ENCODE data around the gene SCGB1C1.
A peak's percentile ranks its signal among the peaks of the same experiment; 100 is the strongest.

SCGB1C1 gene

GRCh38 chr11:205221-206001, 12.5 kb downstream of the SCGB1C1 start:
- no peak for DNase-seq (ENCODE audit: low spot score)

DNA sequence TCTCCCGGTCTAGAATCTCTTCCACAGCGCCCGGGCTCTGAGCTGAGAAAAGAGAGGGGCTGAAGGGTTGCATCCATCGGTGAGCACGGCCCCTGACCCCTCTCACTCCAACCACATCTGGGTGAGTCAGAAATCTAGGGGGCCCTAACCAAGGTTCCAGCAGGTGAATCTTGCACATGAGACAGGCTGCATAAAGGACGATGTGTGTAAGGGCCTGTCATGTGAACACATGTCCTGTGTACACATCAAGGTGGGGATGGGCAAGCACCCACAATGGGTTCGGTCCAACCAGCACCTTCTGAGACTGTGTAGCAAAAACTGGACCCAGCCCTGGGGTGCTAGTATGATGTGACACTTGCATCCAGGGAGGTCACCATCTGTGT, 13.1 kb downstream of the SCGB1C1 start:
- no peak for DNase-seq (ENCODE audit: low spot score)

- no peak for DNase-seq (ENCODE audit: low spot score)
These were observed 13.8 kb downstream of the SCGB1C1 start for GRCh38 chr11:206526-207207.

DNA sequence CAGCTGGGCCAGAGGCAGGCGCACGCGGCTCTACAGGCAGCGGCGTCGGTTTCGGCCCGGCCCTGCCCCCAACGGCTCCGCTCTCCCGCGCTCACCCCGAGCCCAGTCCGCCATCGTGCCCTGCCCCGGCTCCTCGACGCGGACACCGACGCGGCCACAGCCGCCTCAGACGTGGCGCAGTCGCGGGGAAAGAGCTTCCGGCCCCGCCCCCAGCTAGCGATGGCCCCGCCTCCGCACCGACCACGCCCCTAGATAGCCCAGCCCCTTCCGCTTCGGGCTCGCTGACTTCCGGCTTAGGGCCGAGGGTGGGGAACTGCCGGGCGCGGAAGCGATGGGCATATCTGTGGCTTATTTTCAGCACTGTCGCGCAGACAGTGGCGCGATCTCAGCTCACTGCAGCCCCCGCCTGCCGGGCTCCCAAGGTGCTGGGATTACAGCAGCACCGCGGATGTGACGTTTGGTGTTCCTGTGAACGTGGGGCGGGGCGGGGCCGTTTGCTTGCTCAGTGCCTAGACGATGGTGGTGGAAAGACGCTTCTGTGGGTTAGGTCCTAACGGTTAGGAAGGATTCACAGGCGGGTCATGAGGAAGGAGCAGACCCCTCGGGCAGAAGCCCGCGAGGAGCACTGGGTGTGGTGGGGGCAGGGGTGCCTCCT, 14.5 kb downstream of the SCGB1C1 start, which contains the start of the genes BET1L and RIC8A:
TSS of gene BET1L (minus strand) at position 192 of the 655 bp plus-strand sequence. CDS start at position 114, 78 bp downstream.
TSS of gene RIC8A (plus strand) at position 501 of the 655 bp plus-strand sequence. CDS start 1,147 bp downstream, outside the sequence.
- DNase-seq (ENCODE audit: low spot score): peak; percentile 97

DNA sequence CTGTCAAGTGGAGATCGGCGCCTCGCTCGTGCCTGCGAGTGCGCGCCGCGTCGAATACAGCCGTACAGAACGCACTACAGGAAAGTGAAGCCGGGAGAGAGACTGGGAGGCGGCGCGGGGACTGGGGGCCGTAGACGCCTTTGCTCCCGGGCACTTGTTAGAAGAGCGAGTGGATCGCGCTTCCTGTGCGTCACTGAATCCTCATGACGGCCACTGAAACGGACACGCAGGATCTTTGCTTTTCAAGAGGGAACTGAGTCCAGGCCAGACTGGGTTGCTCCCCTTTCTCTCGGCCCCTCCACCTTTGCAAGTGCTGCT, 14.9 kb downstream of the SCGB1C1 start:
- no peak for DNase-seq (ENCODE audit: low spot score)

DNA sequence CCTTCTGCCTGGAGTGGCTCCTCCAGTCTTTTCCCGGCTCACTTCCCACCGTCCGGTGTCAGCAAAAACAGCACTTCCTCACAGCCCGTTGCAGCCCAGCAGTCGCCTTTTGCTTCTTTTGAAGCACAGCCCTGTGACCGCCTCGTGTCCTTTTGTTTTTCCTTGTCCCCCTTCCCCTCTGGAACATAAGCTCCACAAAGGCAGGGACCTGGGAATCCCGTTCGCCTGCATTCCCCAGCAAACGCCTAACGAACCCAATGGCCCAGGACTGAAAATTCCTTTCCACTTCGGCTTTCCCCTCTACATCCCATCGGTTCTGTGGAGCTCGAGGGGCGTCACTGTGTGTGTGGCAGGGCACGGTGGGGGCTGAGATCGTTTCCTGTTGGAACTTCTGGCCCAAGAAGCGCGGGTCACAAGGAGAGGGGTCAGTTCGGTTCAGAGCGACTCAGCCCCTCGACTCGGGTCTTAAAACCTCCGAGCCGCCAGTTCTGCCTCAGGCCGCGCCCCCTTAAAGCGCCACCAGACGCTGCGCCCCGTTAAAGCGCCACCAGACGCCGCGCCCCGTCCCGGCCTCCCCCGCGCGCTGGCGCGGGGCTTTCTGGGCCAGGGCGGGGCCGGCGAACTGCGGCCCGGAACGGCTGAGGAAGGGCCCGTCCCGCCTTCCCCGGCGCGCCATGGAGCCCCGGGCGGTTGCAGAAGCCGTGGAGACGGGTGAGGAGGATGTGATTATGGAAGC, 15.5 kb downstream of the SCGB1C1 start:
- peak; percentile 93 for DNase-seq (ENCODE audit: low spot score)

DNA sequence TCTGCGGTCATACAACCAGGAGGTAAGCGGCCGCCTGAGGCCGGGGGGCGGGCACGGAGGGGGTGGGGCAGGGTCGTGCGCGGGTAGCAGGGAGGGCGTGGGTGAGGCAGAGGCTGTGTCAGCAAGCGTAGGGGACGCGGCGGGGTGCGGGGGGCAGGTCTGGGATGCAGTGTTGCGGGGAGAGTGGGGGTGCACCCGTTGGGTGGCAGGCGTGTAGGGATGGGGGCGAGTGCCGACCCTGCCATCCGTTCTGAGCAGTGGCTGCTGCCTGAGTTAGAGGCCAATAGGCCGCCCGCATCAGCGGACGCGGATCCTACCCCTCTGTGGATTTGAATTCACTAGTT, 16.0 kb downstream of the SCGB1C1 start:
- no peak for DNase-seq (ENCODE audit: low spot score)

DNA sequence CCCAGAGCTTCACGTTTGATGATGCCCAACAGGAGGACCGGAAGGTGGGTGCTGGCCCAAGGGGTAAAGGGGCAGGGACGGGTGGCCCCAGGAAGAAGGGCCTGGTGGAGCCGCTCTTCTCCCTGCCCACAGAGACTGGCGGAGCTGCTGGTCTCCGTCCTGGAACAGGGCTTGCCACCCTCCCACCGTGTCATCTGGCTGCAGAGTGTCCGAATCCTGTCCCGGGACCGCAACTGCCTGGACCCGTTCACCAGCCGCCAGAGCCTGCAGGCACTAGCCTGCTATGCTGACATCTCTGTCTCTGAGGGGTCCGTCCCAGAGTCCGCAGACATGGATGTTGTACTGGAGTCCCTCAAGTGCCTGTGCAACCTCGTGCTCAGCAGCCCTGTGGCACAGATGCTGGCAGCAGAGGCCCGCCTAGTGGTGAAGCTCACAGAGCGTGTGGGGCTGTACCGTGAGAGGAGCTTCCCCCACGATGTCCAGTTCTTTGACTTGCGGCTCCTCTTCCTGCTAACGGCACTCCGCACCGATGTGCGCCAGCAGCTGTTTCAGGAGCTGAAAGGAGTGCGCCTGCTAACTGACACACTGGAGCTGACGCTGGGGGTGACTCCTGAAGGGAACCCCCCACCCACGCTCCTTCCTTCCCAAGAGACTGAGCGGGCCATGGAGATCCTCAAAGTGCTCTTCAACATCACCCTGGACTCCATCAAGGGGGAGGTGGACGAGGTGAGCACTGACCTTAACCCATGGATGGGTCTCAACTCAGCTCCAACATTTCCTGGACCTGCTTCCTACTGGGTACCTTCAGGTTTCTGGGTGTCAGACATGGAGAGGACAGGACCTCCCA, 16.6 kb downstream of the SCGB1C1 start:
- no peak for DNase-seq (ENCODE audit: low spot score)

DNA sequence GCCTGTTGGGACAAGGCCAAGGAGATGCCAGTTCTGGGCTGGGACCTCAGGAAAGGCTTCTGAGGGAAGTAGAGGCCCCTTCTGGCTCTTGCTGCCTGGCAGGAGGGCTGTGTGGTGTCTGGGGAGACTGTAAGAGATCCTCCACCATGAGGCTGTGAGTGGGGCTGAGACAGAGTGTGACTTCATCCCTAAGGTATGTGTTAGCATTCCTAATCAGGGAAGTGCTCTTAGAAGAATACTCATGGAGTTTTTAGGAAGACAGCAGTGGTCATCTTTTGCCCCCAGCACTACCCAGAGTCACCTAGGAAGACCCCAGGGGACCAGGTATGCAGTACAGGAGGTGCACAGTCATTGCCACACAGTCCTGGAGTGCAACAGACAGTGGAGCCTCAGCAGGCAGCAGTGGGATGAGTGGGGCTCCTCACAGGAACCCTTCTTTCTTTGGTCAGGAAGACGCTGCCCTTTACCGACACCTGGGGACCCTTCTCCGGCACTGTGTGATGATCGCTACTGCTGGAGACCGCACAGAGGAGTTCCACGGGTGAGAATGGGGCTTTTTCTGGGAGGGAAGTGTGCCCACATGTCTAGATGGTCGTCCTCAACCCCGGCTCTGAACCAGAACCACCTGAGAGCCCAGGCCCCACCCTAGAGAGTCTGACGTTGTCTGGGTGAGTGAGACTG, 17.4 kb downstream of the SCGB1C1 start:
- no peak for DNase-seq (ENCODE audit: low spot score)

GRCh38 chr11:210803-211180, 17.9 kb downstream of the SCGB1C1 start:
- no peak for DNase-seq (ENCODE audit: low spot score)

- no peak for DNase-seq (ENCODE audit: low spot score)
These were observed 18.4 kb downstream of the SCGB1C1 start for GRCh38 chr11:211295-211694.

GRCh38 chr11:211741-212140, 18.9 kb downstream of the SCGB1C1 start:
- DNase-seq (ENCODE audit: low spot score): no peak

DNA sequence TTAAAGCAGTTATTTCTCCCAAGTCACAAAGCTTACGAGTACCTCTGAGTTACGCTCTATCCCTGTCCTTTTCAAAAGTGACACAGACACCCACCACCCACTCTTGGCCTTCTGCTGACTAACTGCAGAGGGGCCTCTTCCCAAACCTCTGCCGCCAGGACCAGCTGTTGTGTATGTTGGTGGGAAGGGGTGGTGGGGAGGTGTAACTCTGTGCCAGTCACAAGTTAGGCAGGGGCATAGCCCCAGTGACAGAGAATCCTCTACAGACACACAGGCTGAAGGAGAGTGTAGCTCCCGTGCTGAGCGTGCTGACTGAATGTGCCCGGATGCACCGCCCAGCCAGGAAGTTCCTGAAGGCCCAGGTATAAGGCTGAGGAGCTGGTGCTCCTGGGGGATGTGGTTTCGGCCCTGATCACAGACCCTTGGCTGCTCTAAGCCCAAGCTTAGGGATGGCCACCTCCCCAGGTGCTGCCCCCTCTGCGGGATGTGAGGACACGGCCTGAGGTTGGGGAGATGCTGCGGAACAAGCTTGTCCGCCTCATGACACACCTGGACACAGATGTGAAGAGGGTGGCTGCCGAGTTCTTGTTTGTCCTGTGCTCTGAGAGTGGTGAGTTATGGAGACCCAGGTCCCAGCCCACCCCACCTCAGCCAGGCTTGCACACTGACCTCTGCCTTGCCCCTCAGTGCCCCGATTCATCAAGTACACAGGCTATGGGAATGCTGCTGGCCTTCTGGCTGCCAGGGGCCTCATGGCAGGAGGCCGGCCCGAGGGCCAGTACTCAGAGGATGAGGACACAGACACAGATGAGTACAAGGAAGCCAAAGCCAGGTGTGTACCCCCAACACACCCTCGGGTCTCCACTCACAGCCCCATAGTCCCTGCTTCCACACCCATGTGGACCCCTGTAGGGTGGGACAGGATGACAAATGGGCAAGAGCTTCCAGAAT, 19.5 kb downstream of the SCGB1C1 start:
- no peak for DNase-seq (ENCODE audit: low spot score)

GRCh38 chr11:213111-213510, 20.2 kb downstream of the SCGB1C1 start:
- DNase-seq (ENCODE audit: low spot score): no peak

DNA sequence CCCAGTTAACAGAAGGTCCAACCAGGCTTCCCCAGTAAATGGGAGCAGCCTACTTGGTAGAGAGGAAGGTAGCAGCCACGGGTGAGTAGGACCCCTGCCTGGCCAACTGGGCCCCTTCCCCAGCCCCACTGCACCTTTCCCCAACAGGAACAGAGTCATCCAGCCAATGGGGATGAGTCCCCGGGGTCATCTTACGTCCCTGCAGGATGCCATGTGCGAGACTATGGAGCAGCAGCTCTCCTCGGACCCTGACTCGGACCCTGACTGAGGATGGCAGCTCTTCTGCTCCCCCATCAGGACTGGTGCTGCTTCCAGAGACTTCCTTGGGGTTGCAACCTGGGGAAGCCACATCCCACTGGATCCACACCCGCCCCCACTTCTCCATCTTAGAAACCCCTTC, 21.2 kb downstream of the SCGB1C1 start:
- DNase-seq (ENCODE audit: low spot score): no peak

GRCh38 chr11:215581-216037, 22.7 kb downstream of the SCGB1C1 start:
- DNase-seq (ENCODE audit: low spot score): no peak

DNA sequence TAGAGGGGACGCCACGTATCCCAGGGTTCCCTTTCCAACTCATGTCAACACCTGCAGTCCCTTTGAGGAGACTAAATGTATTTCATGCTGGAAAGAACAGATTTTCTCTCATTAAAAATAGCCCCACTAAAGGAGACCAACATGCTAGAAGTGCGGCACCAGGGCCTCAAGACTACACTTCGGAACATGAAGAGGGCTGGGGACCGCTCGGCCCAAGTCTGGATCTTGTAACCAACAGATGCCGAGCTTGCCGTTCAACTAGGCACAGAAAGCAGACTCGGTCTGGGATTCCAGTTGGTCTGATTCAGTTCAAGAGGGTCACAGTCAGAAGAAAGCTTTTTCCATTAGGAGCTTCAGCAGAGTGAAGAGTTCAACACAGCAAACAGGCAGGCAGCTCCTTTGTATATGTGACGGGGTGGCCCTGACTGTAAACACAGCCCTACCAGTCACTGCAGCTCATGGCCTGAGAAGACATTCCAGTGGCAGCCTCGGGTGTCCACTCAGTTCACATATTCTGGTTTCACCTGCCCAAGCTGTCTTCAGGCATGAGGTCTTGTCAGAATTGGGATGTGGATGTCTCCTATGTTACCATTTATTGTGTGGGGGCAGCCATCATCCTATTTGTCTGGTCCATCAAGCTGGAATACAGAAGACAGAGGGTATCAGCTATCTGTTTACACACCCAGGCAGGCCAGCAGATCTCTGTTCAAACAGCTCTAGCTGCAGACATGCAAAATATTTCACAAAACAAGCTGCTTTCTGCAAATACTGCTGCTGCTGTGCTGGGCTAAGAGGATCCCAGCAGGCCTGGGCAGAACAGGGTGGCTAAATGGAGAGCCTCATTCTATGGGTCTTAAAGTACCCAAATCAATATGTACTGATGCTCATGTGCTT, 23.4 kb downstream of the SCGB1C1 start:
- DNase-seq (ENCODE audit: low spot score): no peak

GRCh38 chr11:217704-218103, 24.8 kb downstream of the SCGB1C1 start:
- DNase-seq (ENCODE audit: low spot score): no peak
